Lung (tissue), 12 donors: ENCODE data around the gene LRP1. TPM values are rescaled to one million over a fixed set of nuclear protein-coding genes. Genes with fewer than 3 reads are reported as not detected.
A peak's percentile ranks its signal among the peaks of the same experiment; 100 is the strongest.

Experiments used
- ATAC-seq: fragments of 200-7000 bp; cut with Tn5 transposase; one replicate; pipeline ENCODE4 v1.9.1; 2020; ENCODE audit warnings: moderate number of reproducible peaks; ENCODE audit not compliant: insufficient read depth, low FRiP score
- DNase-seq, 3 donors: peaks; one replicate each; pipeline ENCODE4 v3.0.0-alpha.2; 2013 to 2017
- H3K27ac ChIP-seq, 2 donors: one replicate each; pipeline ENCODE4 v1.5.1; 2013; ENCODE audit warnings: mild to moderate bottlenecking in 2 of 2, moderate library complexity in 2 of 2, control low read depth in 1 of 2, inconsistent platforms in 1 of 2, low read depth in 1 of 2, low read length in 1 of 2
- H3K27me3 ChIP-seq, 3 donors: one replicate each; pipeline ENCODE4 v1.5.1; 2013; ENCODE audit warnings: low read length in 2 of 3; ENCODE audit not compliant: control insufficient read depth in 3 of 3, insufficient read depth in 3 of 3
- H3K36me3 ChIP-seq, 4 donors: one replicate each; pipeline ENCODE4 v1.5.1; 2013; ENCODE audit warnings: low read length in 4 of 4, mild to moderate bottlenecking in 1 of 4, moderate library complexity in 1 of 4; ENCODE audit not compliant: control insufficient read depth in 4 of 4, insufficient read depth in 4 of 4
- H3K4me1 ChIP-seq, 5 donors: one replicate each; pipeline ENCODE4 v1.5.1; 2013; ENCODE audit warnings: low read length in 5 of 5, mild to moderate bottlenecking in 2 of 5, moderate library complexity in 1 of 5; ENCODE audit not compliant: control insufficient read depth in 5 of 5, insufficient read depth in 5 of 5
- H3K4me3 ChIP-seq: one replicate; pipeline ENCODE4 v1.5.1; 2013; ENCODE audit warnings: mild to moderate bottlenecking, control low read depth, moderate library complexity
- H3K9ac ChIP-seq, 2 donors: one replicate each; pipeline ENCODE4 v1.5.1; 2013; ENCODE audit warnings: low read length in 2 of 2, control low read depth in 1 of 2; ENCODE audit not compliant: insufficient read depth in 1 of 2
- H3K9me3 ChIP-seq, 4 donors: one replicate each; pipeline ENCODE4 v1.5.1; 2013; ENCODE audit warnings: low read length in 3 of 4, mild to moderate bottlenecking in 1 of 4, moderate library complexity in 1 of 4; ENCODE audit not compliant: control insufficient read depth in 4 of 4, insufficient read depth in 3 of 4
- CTCF ChIP-seq: IDR thresholded peaks from 2 replicates; pipeline ENCODE4 v1.5.1; 2012; ENCODE audit warnings: mild to moderate bottlenecking; ENCODE audit errors: control extremely low read depth, extremely low read depth
- WGBS, 2 donors: extraction: QIAGEN DNeasy Blood & Tissue Kit; methylation state at CpG; one replicate each; pipeline ENCODE4 v1.1.7; 2013; 5-methylcytosine and 5-hydroxymethylcytosine counted together
- polyA plus RNA-seq, 2 donors: library from polyadenylated mRNA; stranded (reverse); fragments of 200-250 nt; gene quantifications; one replicate each; pipeline ENCODE4 v1.2.1, GENCODE V29; 2013
- total RNA-seq, 2 donors: library from RNA; depleted of rRNA in 1 of 2; stranded (reverse); fragments of >200 nt in 1 of 2; gene quantifications; one replicate each; pipeline ENCODE4 v1.2.1, GENCODE V29; 2014 to 2021
- donor health status: control.
- donor health status: control.
- donor health status: Bipolar disorder and iron deficiency.
- donor health status: healthy.
- donor health status: DM: yes; HTN: yes; CAD: no.

LRP1 gene
- total and polyA plus RNA-seq, 4 donors = 52.6 to 338 (median 122) TPM

DNA sequence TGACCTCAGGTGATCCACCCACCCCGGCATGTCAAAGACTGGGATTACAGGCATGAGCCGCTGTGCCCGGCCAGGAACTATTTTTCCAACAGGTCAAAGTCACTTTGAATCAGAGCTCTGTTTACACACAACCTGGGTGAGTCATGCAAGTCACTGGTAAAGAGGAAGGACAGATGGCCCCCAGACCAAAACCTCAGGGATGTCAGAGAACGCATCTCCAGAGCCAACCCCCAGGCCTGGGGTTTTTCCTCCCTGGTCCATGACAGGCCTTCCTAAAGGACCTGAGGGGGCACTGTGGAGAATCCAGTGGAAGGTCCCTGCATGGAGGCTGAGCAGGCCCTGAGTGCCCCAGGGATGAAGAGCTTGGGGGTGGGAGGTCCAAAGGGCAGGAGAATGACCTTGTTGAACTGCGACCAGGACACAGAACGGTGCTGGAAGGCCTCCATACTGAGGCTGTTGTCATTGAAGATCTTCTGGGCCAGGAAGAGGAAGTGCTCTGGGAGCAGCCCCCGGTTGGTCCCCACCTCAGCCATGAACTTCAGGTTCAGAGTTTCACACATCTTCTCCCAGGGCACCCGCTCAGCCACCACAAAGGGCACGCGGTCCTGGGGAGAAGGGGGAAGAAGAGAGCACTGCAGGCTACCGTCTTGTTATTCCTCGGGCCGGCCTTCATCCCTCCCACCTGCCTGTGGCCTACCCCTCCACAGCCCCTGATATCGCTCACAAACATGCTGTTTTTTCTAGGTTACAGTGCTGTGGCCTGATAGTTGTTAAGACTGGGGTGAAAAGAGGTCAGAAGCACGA, 26.2 kb upstream of the LRP1 start:
- ATAC-seq (no peak), DNase-seq (no peak)
- Histone ChIP-seq H3K9me3 (no peaks in the 10 kb centered on the region), H3K27ac (peak overlapping the region in 1 of 2 donors; percentile 3), H3K36me3 (peaks cover 0 to 66% (median 50%) of the 10 kb centered on the region in 4 donors), H3K9ac (no peak overlapping the region), H3K27me3 (no peaks in the 10 kb centered on the region), H3K4me1 (no peaks in the 10 kb centered on the region), H3K4me3 (no peak overlapping the region)
- TF ChIP-seq CTCF = no peak
- 72 to 73% methylated on average over 15 of the region's 15 CpGs for WGBS, 2 donors

GRCh38 chr12:57103856-57104255, 24.4 kb upstream of the LRP1 start:
- Histone ChIP-seq H3K9me3 (no peaks in the 10 kb centered on the region), H3K4me3 (no peak overlapping the region), H3K9ac (no peak overlapping the region), H3K4me1 (peaks cover 0 to 8% (median 0%) of the 10 kb centered on the region in 5 donors), H3K27ac (no peak overlapping the region), H3K27me3 (no peaks in the 10 kb centered on the region), H3K36me3 (peaks cover 0 to 65% (median 40%) of the 10 kb centered on the region in 4 donors)
- DNase-seq = no peak
- no peak for TF ChIP-seq CTCF
- WGBS, 2 donors = 90 to 96% methylated on average over 7 of the region's 7 CpGs
- ATAC-seq = no peak

GRCh38 chr12:57104292-57104910, 23.9 kb upstream of the LRP1 start:
- peaks cover 0 to 8% (median 3%) of the 10 kb centered on the region in 5 donors for H3K4me1 ChIP-seq
- no peak for TF ChIP-seq CTCF
- H3K27me3 ChIP-seq = no peaks in the 10 kb centered on the region
- no peak for DNase-seq
- no peak for ATAC-seq
- H3K27ac ChIP-seq = peak overlapping the region in 1 of 2 donors; percentile 4
- H3K36me3 ChIP-seq = peaks cover 0 to 63% (median 35%) of the 10 kb centered on the region in 4 donors
- no peak overlapping the region for H3K9ac ChIP-seq
- 97 to 98% methylated on average over 12 of the region's 12 CpGs for WGBS, 2 donors
- H3K9me3 ChIP-seq = no peaks in the 10 kb centered on the region
- H3K4me3 ChIP-seq = no peak overlapping the region
